ENCODE measurements around the gene ARSB. TPM values are rescaled to one million over a fixed set of nuclear protein-coding genes. Genes with fewer than 3 reads are reported as not detected.

Gene ARSB
- total RNA-seq, 4 donors from 2014 or later, result 23.0 to 109 (median 52.6) TPM

- no peak for TF ChIP-seq CTCF (IDR thresholded peaks at IDR 0.05)
- no peak for TF ChIP-seq POLR2A (IDR thresholded peaks at IDR 0.05)
- TF ChIP-seq POLR2AphosphoS5 (IDR thresholded peaks at IDR 0.05), result no peak
- no peak for TF ChIP-seq EP300 (IDR thresholded peaks at IDR 0.05)
- no peak overlapping the region for H3K4me3 ChIP-seq
- no peak overlapping the region for H3K27ac ChIP-seq
- H3K9me3 ChIP-seq, result no peaks in the 10 kb centered on the region
- WGBS, 2 donors (ENCODE audit: low coverage in 1 of 2), result 96 to 98% methylated on average over 4 to 6 of the region's 6 CpGs
- no peaks in the 10 kb centered on the region for H3K27me3 ChIP-seq
- no peaks in the 10 kb centered on the region for H3K36me3 ChIP-seq
- ATAC-seq, result no peak
- H3K4me1 ChIP-seq, result peaks cover 0 to 25% (median 4%) of the 10 kb centered on the region in 3 donors
Observed at GRCh38 chr5:78761840-78762239, 223.3 kb downstream of the ARSB start.

- no peak for ATAC-seq
- TF ChIP-seq POLR2AphosphoS5 (IDR thresholded peaks at IDR 0.05) (no peak), EP300 (IDR thresholded peaks at IDR 0.05) (no peak), POLR2A (IDR thresholded peaks at IDR 0.05) (no peak), CTCF (IDR thresholded peaks at IDR 0.05) (no peak)
- H3K27me3 ChIP-seq, result no peaks in the 10 kb centered on the region
- H3K4me3 ChIP-seq, result no peak overlapping the region
- H3K9me3 ChIP-seq, result no peaks in the 10 kb centered on the region
- H3K27ac ChIP-seq, result no peak overlapping the region
- peaks cover 0 to 16% (median 4%) of the 10 kb centered on the region in 3 donors for H3K4me1 ChIP-seq
- H3K36me3 ChIP-seq, result no peaks in the 10 kb centered on the region
Observed at GRCh38 chr5:78760770-78761169, 224.3 kb downstream of the ARSB start.

- ATAC-seq, result no peak
- WGBS, 2 donors (ENCODE audit: low coverage in 1 of 2), result 77 to 94% methylated on average over 1 to 2 of the region's 3 CpGs
- Histone ChIP-seq H3K9me3 (no peaks in the 10 kb centered on the region), H3K4me3 (no peak overlapping the region), H3K27me3 (no peaks in the 10 kb centered on the region), H3K36me3 (no peaks in the 10 kb centered on the region), H3K27ac (no peak overlapping the region), H3K4me1 (peaks cover 0 to 13% (median 4%) of the 10 kb centered on the region in 3 donors)
- TF ChIP-seq EP300 (IDR thresholded peaks at IDR 0.05) (no peak), POLR2A (IDR thresholded peaks at IDR 0.05) (no peak), POLR2AphosphoS5 (IDR thresholded peaks at IDR 0.05) (no peak), CTCF (IDR thresholded peaks at IDR 0.05) (no peak)
Observed at GRCh38 chr5:78760366-78760765, 224.7 kb downstream of the ARSB start.

GRCh38 chr5:78758169-78758839 lies 226.8 kb downstream of the ARSB start:
- WGBS, 2 donors (ENCODE audit: low coverage in 1 of 2), result 25 to 49% methylated on average over 1 to 2 of the region's 2 CpGs
- ATAC-seq, result no peak
- no peaks in the 10 kb centered on the region for H3K27me3 ChIP-seq
- H3K27ac ChIP-seq, result no peak overlapping the region
- no peak for TF ChIP-seq POLR2A (IDR thresholded peaks at IDR 0.05)
- no peak for TF ChIP-seq EP300 (IDR thresholded peaks at IDR 0.05)
- TF ChIP-seq CTCF (IDR thresholded peaks at IDR 0.05), result no peak
- no peak for TF ChIP-seq POLR2AphosphoS5 (IDR thresholded peaks at IDR 0.05)
- no peaks in the 10 kb centered on the region for H3K36me3 ChIP-seq
- H3K4me1 ChIP-seq, result peaks cover 0 to 13% (median 4%) of the 10 kb centered on the region in 3 donors
- H3K9me3 ChIP-seq, result no peaks in the 10 kb centered on the region
- no peak overlapping the region for H3K4me3 ChIP-seq

Data from gastroesophageal sphincter (tissue), 4 donors.